HG03575 (cell line): Measurements from ENCODE around the gene TEAD1.

Source experiments
- ATAC-seq: cut with Tn5 transposase; IDR thresholded peaks from one replicate; pipeline ENCODE4 v1.9.1; 2021; ENCODE audit not compliant: unreplicated experiment, insufficient number of reproducible peaks, low FRiP score; ENCODE audit errors: extremely low read depth

The TEAD1 gene

GRCh38 chr11:12725055-12725862, 51.0 kb downstream of the TEAD1 start:
- ATAC-seq = no peak

- ATAC-seq = no peak
Measured at GRCh38 chr11:12725863-12726682, 51.9 kb downstream of the TEAD1 start.

GRCh38 chr11:12727563-12728211, 53.5 kb downstream of the TEAD1 start:
- no peak for ATAC-seq

- no peak for ATAC-seq
Measured at GRCh38 chr11:12728417-12728816, 54.2 kb downstream of the TEAD1 start.

GRCh38 chr11:12729941-12730340, 55.7 kb downstream of the TEAD1 start:
- ATAC-seq = no peak

GRCh38 chr11:12731841-12732336, 57.7 kb downstream of the TEAD1 start:
- no peak for ATAC-seq

GRCh38 chr11:12733091-12733490, 58.9 kb downstream of the TEAD1 start:
- ATAC-seq = no peak

- ATAC-seq = no peak
Measured at GRCh38 chr11:12734625-12735024, 60.4 kb downstream of the TEAD1 start.

- no peak for ATAC-seq
Measured at GRCh38 chr11:12735262-12735661, 61.0 kb downstream of the TEAD1 start.

- no peak for ATAC-seq
Measured at GRCh38 chr11:12737024-12737423, 62.8 kb downstream of the TEAD1 start.

- no peak for ATAC-seq
Measured at GRCh38 chr11:12741671-12742216, 67.5 kb downstream of the TEAD1 start.

- no peak for ATAC-seq
Measured at GRCh38 chr11:12743834-12744449, 69.7 kb downstream of the TEAD1 start.

GRCh38 chr11:12744826-12745502, 70.7 kb downstream of the TEAD1 start:
- no peak for ATAC-seq

- no peak for ATAC-seq
Measured at GRCh38 chr11:12745787-12746186, 71.6 kb downstream of the TEAD1 start.

- no peak for ATAC-seq
Measured at GRCh38 chr11:12746593-12747097, 72.4 kb downstream of the TEAD1 start.

GRCh38 chr11:12748561-12748960, 74.3 kb downstream of the TEAD1 start:
- no peak for ATAC-seq

GRCh38 chr11:12749442-12749841, 75.2 kb downstream of the TEAD1 start:
- ATAC-seq = no peak

GRCh38 chr11:12750181-12750580, 76.0 kb downstream of the TEAD1 start:
- ATAC-seq = no peak
